Osteocyte (in vitro differentiated cells): ENCODE measurements around the gene GTF2F2. TPM values are rescaled to one million over a fixed set of nuclear protein-coding genes. Genes with fewer than 3 reads are reported as not detected.

ENCODE experiments used
- DNase-seq: peaks from one replicate; pipeline ENCODE4 v3.0.0; 2021; ENCODE audit warnings: mixed read lengths; ENCODE audit not compliant: unreplicated experiment; ENCODE audit errors: extremely low spot score
- H3K27ac Mint-ChIP-seq: one replicate; pipeline ENCODE4 v1.8.0; 2021; ENCODE audit warnings: mild to moderate bottlenecking, mixed read lengths; ENCODE audit not compliant: unreplicated experiment
- H3K27me3 Mint-ChIP-seq: one replicate; pipeline ENCODE4 v1.8.0; 2021; ENCODE audit warnings: mixed read lengths; ENCODE audit not compliant: unreplicated experiment
- H3K36me3 Mint-ChIP-seq: one replicate; pipeline ENCODE4 v1.8.0; 2021; ENCODE audit warnings: mixed read lengths; ENCODE audit not compliant: unreplicated experiment
- H3K4me1 Mint-ChIP-seq: one replicate; pipeline ENCODE4 v1.8.0; 2021; ENCODE audit warnings: mixed read lengths; ENCODE audit not compliant: unreplicated experiment
- H3K4me3 Mint-ChIP-seq: one replicate; pipeline ENCODE4 v1.8.0; 2021; ENCODE audit warnings: mild to moderate bottlenecking, moderate library complexity, mixed read lengths; ENCODE audit not compliant: unreplicated experiment
- H3K9me3 Mint-ChIP-seq: one replicate; pipeline ENCODE4 v1.8.0; 2021; ENCODE audit warnings: mixed read lengths; ENCODE audit not compliant: unreplicated experiment
- CTCF ChIP-seq: fragments of 200-600 bp; sonication (generic); IDR thresholded peaks from 2 replicates; pipeline ENCODE4 v1.5.0; 2021; ENCODE audit warnings: antibody characterized with exemption, mild to moderate bottlenecking, moderate library complexity
- total RNA-seq: library from RNA; stranded (reverse); gene quantifications from 2 replicates; pipeline ENCODE4 v1.2.1, GENCODE V29; 2021

Gene GTF2F2
- total RNA-seq, 1 donor from 2014 or later = 15.6 TPM

GRCh38 chr13:45222516-45222915 lies 102.2 kb downstream of the GTF2F2 start:
- Mint-ChIP-seq H3K4me3 (no peak overlapping the region), H3K4me1 (peaks cover 33% of the 10 kb centered on the region), H3K27ac (no peak overlapping the region), H3K9me3 (no peaks in the 10 kb centered on the region), H3K36me3 (no peaks in the 10 kb centered on the region), H3K27me3 (no peaks in the 10 kb centered on the region)
- no peak for TF ChIP-seq CTCF
- DNase-seq = no peak

GRCh38 chr13:45222919-45223318 lies 102.6 kb downstream of the GTF2F2 start:
- H3K36me3 Mint-ChIP-seq = peaks cover under 1% of the 10 kb centered on the region
- peaks cover 29% of the 10 kb centered on the region for H3K4me1 Mint-ChIP-seq

GRCh38 chr13:45224176-45224575 lies 103.9 kb downstream of the GTF2F2 start:
- H3K36me3 Mint-ChIP-seq = peaks cover 3% of the 10 kb centered on the region
- DNase-seq = no peak
- peaks cover 18% of the 10 kb centered on the region for H3K4me1 Mint-ChIP-seq
- no peak for TF ChIP-seq CTCF
- no peak overlapping the region for H3K4me3 Mint-ChIP-seq
- H3K27ac Mint-ChIP-seq = no peak overlapping the region
- no peaks in the 10 kb centered on the region for H3K9me3 Mint-ChIP-seq
- H3K27me3 Mint-ChIP-seq = no peaks in the 10 kb centered on the region

More at GRCh38 chr13:45222919-45223318, 102.6 kb downstream of the GTF2F2 start:
- Mint-ChIP-seq H3K27me3 (no peaks in the 10 kb centered on the region), H3K27ac (no peak overlapping the region), H3K4me3 (no peak overlapping the region), H3K9me3 (no peaks in the 10 kb centered on the region)
- DNase-seq = no peak
- no peak for TF ChIP-seq CTCF

- Mint-ChIP-seq H3K4me1 (peaks cover 6% of the 10 kb centered on the region), H3K27ac (no peak overlapping the region), H3K4me3 (no peak overlapping the region), H3K27me3 (no peaks in the 10 kb centered on the region), H3K36me3 (peaks cover 3% of the 10 kb centered on the region), H3K9me3 (no peaks in the 10 kb centered on the region)
- no peak for DNase-seq
- TF ChIP-seq CTCF = no peak
These were observed 105.1 kb downstream of the GTF2F2 start for GRCh38 chr13:45225370-45225769.

GRCh38 chr13:45226024-45226423 lies 105.7 kb downstream of the GTF2F2 start:
- Mint-ChIP-seq H3K36me3 (peaks cover 3% of the 10 kb centered on the region), H3K4me1 (peaks cover 2% of the 10 kb centered on the region), H3K4me3 (no peak overlapping the region), H3K27me3 (no peaks in the 10 kb centered on the region), H3K9me3 (no peaks in the 10 kb centered on the region), H3K27ac (no peak overlapping the region)
- no peak for TF ChIP-seq CTCF
- no peak for DNase-seq
